GM10266 (cell line): ENCODE measurements around the gene TSGA10.
"Not testable (repeated sequence)": the region's sequence is repeated elsewhere in the genome, so short reads cannot be mapped to it uniquely, and the experiment has no call there.

ENCODE experiments used
- DNase-seq: peaks from one replicate; pipeline ENCODE4 v3.0.0; 2012; ENCODE audit errors: extremely low spot score
- CTCF ChIP-seq: IDR thresholded peaks from 2 replicates; pipeline ENCODE4 v1.5.1; 2012; ENCODE audit warnings: mild to moderate bottlenecking, low read depth; ENCODE audit not compliant: control insufficient read depth, insufficient read depth; ENCODE audit errors: missing control alignments

Gene TSGA10

GRCh38 chr2:99154643-99155536 lies at the start of gene TSGA10, which contains the start of gene LIPT1:
TSS of gene TSGA10 (minus strand) at chr2:99154942. CDS start at chr2:99109439, 45,503 bp downstream.
TSS of gene LIPT1 (plus strand) at chr2:99154967. CDS start at chr2:99161958, 6,991 bp downstream.
- TF ChIP-seq CTCF = no peak
- DNase-seq = peak; percentile 91

GRCh38 chr2:99201959-99202678 lies 47.4 kb upstream of the TSGA10 start:
- no peak for TF ChIP-seq CTCF
- no peak for DNase-seq

- no peak for TF ChIP-seq CTCF
- no peak for DNase-seq
Measured at GRCh38 chr2:99200076-99200800, 45.5 kb upstream of the TSGA10 start.

GRCh38 chr2:99198103-99198841 lies 43.5 kb upstream of the TSGA10 start:
- no peak for DNase-seq
- TF ChIP-seq CTCF = no peak

GRCh38 chr2:99192364-99192763 lies 37.6 kb upstream of the TSGA10 start:
- DNase-seq = not testable (repeated sequence)

GRCh38 chr2:99190548-99190947 lies 35.8 kb upstream of the TSGA10 start:
- no peak for DNase-seq
- TF ChIP-seq CTCF = no peak

GRCh38 chr2:99188357-99188756 lies 33.6 kb upstream of the TSGA10 start:
- DNase-seq = no peak
- no peak for TF ChIP-seq CTCF
